GM23248 (cell line): Measurements from ENCODE around the gene HAUS2. TPM values are rescaled to one million over a fixed set of nuclear protein-coding genes. Genes with fewer than 3 reads are reported as not detected.

Experiments
- DNase-seq: peaks from one replicate; pipeline ENCODE4 v3.0.0-alpha.2; 2015
- H2AFZ ChIP-seq: fragments of 200-600 bp; sonication (generic); 2 replicates; pipeline ENCODE4 v1.6.1; 2016; ENCODE audit warnings: antibody characterized with exemption
- H3F3A ChIP-seq: fragments of 200-600 bp; sonication (generic); 2 replicates; pipeline ENCODE4 v1.6.1; 2016; ENCODE audit warnings: mild to moderate bottlenecking, antibody characterized with exemption, mixed run types; ENCODE audit not compliant: insufficient read depth
- H3K27ac ChIP-seq: fragments of 200-600 bp; sonication (generic); 2 replicates; pipeline ENCODE4 v1.5.1; 2016; ENCODE audit warnings: mild to moderate bottlenecking
- H3K27me3 ChIP-seq: fragments of 200-600 bp; sonication (generic); replicated peaks from 2 replicates; pipeline ENCODE4 v1.6.1; 2016; ENCODE audit warnings: mild to moderate bottlenecking; ENCODE audit not compliant: insufficient read depth
- H3K36me3 ChIP-seq: fragments of 200-600 bp; sonication (generic); 2 replicates; pipeline ENCODE4 v1.6.1; 2016; ENCODE audit warnings: low read depth, mild to moderate bottlenecking
- H3K4me1 ChIP-seq: fragments of 200-600 bp; sonication (generic); 2 replicates; pipeline ENCODE4 v1.6.1; 2016; ENCODE audit warnings: mild to moderate bottlenecking; ENCODE audit not compliant: insufficient read depth
- H3K4me2 ChIP-seq: fragments of 200-600 bp; sonication (generic); one replicate; pipeline ENCODE4 v1.6.1; 2016; ENCODE audit warnings: mild to moderate bottlenecking; ENCODE audit not compliant: unreplicated experiment
- H3K4me3 ChIP-seq: fragments of 200-600 bp; sonication (generic); 2 replicates; pipeline ENCODE4 v1.5.1; 2016; ENCODE audit warnings: mild to moderate bottlenecking
- H3K79me2 ChIP-seq: fragments of 200-600 bp; sonication (generic); 2 replicates; pipeline ENCODE4 v1.6.1; 2016; ENCODE audit warnings: mild to moderate bottlenecking; ENCODE audit not compliant: insufficient read depth
- H3K9ac ChIP-seq: fragments of 200-600 bp; sonication (generic); 2 replicates; pipeline ENCODE4 v1.6.1; 2016; ENCODE audit warnings: mild to moderate bottlenecking
- H3K9me2 ChIP-seq: fragments of 200-600 bp; sonication (generic); 2 replicates; pipeline ENCODE4 v1.6.1; 2016; ENCODE audit warnings: mixed run types, mild to moderate bottlenecking, moderate library complexity; ENCODE audit not compliant: insufficient read depth
- H3K9me3 ChIP-seq: fragments of 200-600 bp; sonication (generic); one replicate; pipeline ENCODE4 v1.6.1; 2017; ENCODE audit warnings: low read depth
- H4K20me1 ChIP-seq: fragments of 200-600 bp; sonication (generic); 2 replicates; pipeline ENCODE4 v1.6.0; 2016; ENCODE audit not compliant: insufficient read depth
- EZH2 ChIP-seq: fragments of 200-600 bp; sonication (generic); IDR thresholded peaks from 2 replicates; pipeline ENCODE4 v1.6.1; 2018; ENCODE audit warnings: antibody characterized with exemption, mild to moderate bottlenecking; ENCODE audit not compliant: insufficient read depth, poor library complexity, severe bottlenecking
- EZH2phosphoT487 ChIP-seq: fragments of 200-600 bp; sonication (generic); IDR thresholded peaks from 2 replicates; pipeline ENCODE4 v1.6.1; 2018; ENCODE audit warnings: antibody characterized with exemption, moderate library complexity, mild to moderate bottlenecking, low read depth; ENCODE audit not compliant: insufficient read depth
- WGBS, 2 experiments: methylation state at CpG; one replicate each; pipeline ENCODE4 v1.1.6; 2015 to 2017; ENCODE audit warnings: low lambda C conversion rate in 2 of 2, low coverage in 1 of 2; ENCODE audit errors: missing lambda C conversion rate in 2 of 2; 5-methylcytosine and 5-hydroxymethylcytosine counted together
- in situ Hi-C: fragments of 300-500 bp; cut with MboI; formaldehyde crosslinking; loops from 2 replicates; pipeline ENCODE4 v1.15.0; 2020
- polyA plus RNA-seq: library from polyadenylated mRNA; unstranded; fragments of >200 nt; fragmentation: Nextera tagmentation; extraction: Ambion mirVana; gene quantifications from 2 replicates; pipeline ENCODE4 v1.2.1, GENCODE V29; 2016
- total RNA-seq: library from RNA; depleted of rRNA; stranded (reverse); fragments of >200 nt; shearing (Covaris generic); gene quantifications from 2 replicates; pipeline ENCODE4 v1.2.3, GENCODE V29; 2014

HAUS2 gene
- total and polyA plus RNA-seq, 2 experiments from 2014 or later: 22.1 to 41.9 TPM

- DNase-seq: no peak
- Histone ChIP-seq H3K9me3 (no peaks in the 10 kb centered on the region), H2AFZ (no peak overlapping the region), H3K4me2 (no peak overlapping the region), H3K9me2 (no peaks in the 10 kb centered on the region), H3K9ac (no peak overlapping the region), H3K27ac (no peak overlapping the region), H3K27me3 (no peaks in the 10 kb centered on the region), H3K79me2 (peaks cover 45% of the 10 kb centered on the region), H3K36me3 (peaks cover 25% of the 10 kb centered on the region), H4K20me1 (no peaks in the 10 kb centered on the region), H3K4me1 (peaks cover 24% of the 10 kb centered on the region), H3F3A (peaks cover 11% of the 10 kb centered on the region; the same call in 1 of the 2 replicates), H3K4me3 (no peak overlapping the region)
- in situ Hi-C loops: no loop called here
- TF ChIP-seq EZH2 (no peak), EZH2phosphoT487 (no peak)
- WGBS, 2 experiments: 89 to 93% methylated on average over 4 of the region's 4 CpGs
Observed at GRCh38 chr15:42544853-42545629, 3.6 kb upstream of the HAUS2 start.

DNA sequence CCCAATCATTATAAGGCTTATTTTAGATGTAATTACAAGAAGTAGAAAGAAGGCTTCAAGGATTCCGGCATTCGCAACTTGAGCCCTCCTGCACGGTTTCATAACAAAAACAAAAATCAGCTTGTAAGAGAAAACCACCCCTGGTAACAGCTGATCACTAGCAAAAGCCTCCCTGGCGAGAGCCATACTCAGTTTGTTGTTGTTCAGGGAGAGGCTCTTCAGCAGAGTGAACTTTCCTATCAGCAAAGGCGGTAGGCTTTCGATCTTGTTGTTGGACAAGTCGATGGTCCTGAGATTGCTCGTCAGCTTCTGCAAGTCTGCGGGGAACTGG, 755 bp upstream of the HAUS2 start:
- Histone ChIP-seq H3K4me1 (peaks cover 24% of the 10 kb centered on the region), H3K9me3 (no peaks in the 10 kb centered on the region), H3K27ac (peak overlapping the region; percentile 74), H3K9me2 (no peaks in the 10 kb centered on the region), H3K9ac (peak overlapping the region; percentile 92), H3K27me3 (no peaks in the 10 kb centered on the region), H3K4me3 (peak overlapping the region; percentile 91), H4K20me1 (no peaks in the 10 kb centered on the region), H3K4me2 (peak overlapping the region; percentile 82), H3K79me2 (peaks cover 73% of the 10 kb centered on the region), H3F3A (peaks cover 11% of the 10 kb centered on the region; the same call in 1 of the 2 replicates), H3K36me3 (peaks cover 18% of the 10 kb centered on the region), H2AFZ (peak overlapping the region; percentile 99)
- TF ChIP-seq EZH2phosphoT487 (no peak), EZH2 (no peak)
- in situ Hi-C loops: no loop called here
- WGBS, 2 experiments: 1% methylated on average over 9 of the region's 9 CpGs
- DNase-seq: no peak

- DNase-seq: peak; percentile 60
- Histone ChIP-seq H3K27me3 (no peaks in the 10 kb centered on the region), H3K4me3 (peak overlapping the region; percentile 91), H2AFZ (peak overlapping the region; percentile 99), H3K9me3 (no peaks in the 10 kb centered on the region), H3K9me2 (no peaks in the 10 kb centered on the region), H3K4me2 (peak overlapping the region; percentile 82), H3K36me3 (peaks cover 9% of the 10 kb centered on the region; the same call in 1 of the 2 replicates), H3K27ac (peak overlapping the region; percentile 74), H4K20me1 (no peaks in the 10 kb centered on the region), H3F3A (peaks cover 11% of the 10 kb centered on the region; the same call in 1 of the 2 replicates), H3K79me2 (peaks cover 85% of the 10 kb centered on the region), H3K9ac (peak overlapping the region; percentile 92), H3K4me1 (peaks cover 24% of the 10 kb centered on the region)
- TF ChIP-seq EZH2phosphoT487 (no peak), EZH2 (no peak)
- in situ Hi-C loops: no loop called here
- 0% methylated on average over 15 of the region's 15 CpGs for WGBS, 2 experiments
Observed at GRCh38 chr15:42549032-42549491, 424 bp downstream of the HAUS2 start.

- H3K9me2 ChIP-seq: no peaks in the 10 kb centered on the region
- H3K9ac ChIP-seq: peak overlapping the region; percentile 92
- peaks cover 24% of the 10 kb centered on the region for H3K4me1 ChIP-seq
- H3K27me3 ChIP-seq: no peaks in the 10 kb centered on the region
- no peak for TF ChIP-seq EZH2phosphoT487
- no peak for TF ChIP-seq EZH2
- WGBS, 2 experiments: 48 to 58% methylated on average over 12 of the region's 12 CpGs
- H3K36me3 ChIP-seq: peaks cover 8% of the 10 kb centered on the region; the same call in 1 of the 2 replicates
- H3K4me3 ChIP-seq: peak overlapping the region; percentile 91
- H3F3A ChIP-seq: peaks cover 11% of the 10 kb centered on the region; the same call in 1 of the 2 replicates
- no peaks in the 10 kb centered on the region for H3K9me3 ChIP-seq
- no peaks in the 10 kb centered on the region for H4K20me1 ChIP-seq
- H3K4me2 ChIP-seq: peak overlapping the region; percentile 82
- in situ Hi-C loops: no loop called here
- H3K79me2 ChIP-seq: peaks cover 93% of the 10 kb centered on the region
- peak; percentile 15 for DNase-seq
- H3K27ac ChIP-seq: no peak overlapping the region
- H2AFZ ChIP-seq: peak overlapping the region; percentile 99; the same call in 1 of the 2 replicates
Observed at GRCh38 chr15:42549741-42550392, 1.2 kb downstream of the HAUS2 start.
